ENCODE data around the gene ACP5. TPM values are rescaled to one million over a fixed set of nuclear protein-coding genes. Genes with fewer than 3 reads are reported as not detected.
"Not testable (repeated sequence)": the region's sequence is repeated elsewhere in the genome, so short reads cannot be mapped to it uniquely, and the experiment has no call there.

The ACP5 gene
- total RNA-seq, 4 donors from 2014 or later = 2.5 to 7.7 (median 5.8) TPM

DNA sequence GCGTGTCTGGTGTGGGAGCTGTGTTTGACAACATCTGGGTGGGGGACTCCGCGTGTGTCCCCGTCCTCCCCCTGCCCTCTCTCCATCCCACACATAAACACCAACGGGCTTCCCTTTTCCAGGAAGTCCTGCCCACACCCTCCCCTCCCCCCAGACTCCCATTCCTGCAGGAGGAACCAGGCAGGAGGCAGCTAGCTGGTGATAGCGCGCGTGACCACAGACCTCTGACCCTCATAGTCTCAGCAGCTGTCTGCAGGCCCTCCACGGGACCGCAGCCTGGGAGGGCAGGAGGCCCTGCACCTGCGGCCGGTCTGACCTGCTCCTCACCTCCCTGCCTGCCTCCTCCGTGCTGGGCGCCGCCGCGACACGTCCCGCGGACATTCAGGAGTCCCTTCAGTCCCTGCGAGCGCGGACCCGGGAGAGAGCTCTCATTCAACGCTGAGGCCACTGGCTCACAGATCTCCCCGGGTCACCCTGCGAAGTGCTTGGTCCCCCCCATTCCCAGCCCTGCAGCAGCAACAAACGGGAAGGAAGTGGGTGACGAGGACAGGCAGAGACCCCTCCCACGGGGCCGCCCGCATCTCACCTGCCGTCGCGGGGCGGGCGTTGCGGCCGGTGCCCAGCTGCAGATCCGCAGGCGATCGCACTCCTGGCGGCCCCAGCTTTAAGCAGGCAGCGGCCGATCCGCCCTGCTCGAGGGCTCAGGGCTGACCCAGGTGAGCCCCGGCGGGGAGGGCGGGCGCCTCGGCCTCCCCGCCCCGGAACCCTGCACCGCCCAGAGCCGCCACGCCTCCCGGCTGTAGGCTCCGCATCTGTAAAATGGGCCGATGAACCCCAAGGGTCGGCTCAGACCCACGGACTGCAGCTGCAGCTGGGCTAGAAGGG is 1.1 kb upstream of the ACP5 start:
- H3K4me3 ChIP-seq = peak overlapping the region in 1 of 2 donors; percentile 17
- DNase-seq = peak in 1 of 2 donors; percentile 46
- peak overlapping the region in 1 of 2 donors; percentile 58 for H3K27ac ChIP-seq
- TF ChIP-seq CTCF (IDR thresholded peaks at IDR 0.05) = no peak
- TF ChIP-seq POLR2A (IDR thresholded peaks at IDR 0.05) = no peak
- intact Hi-C loops (cut with DNase I; ENCODE audit: low total_unique reads) = no loop called here
- no peaks in the 10 kb centered on the region for H3K4me1 ChIP-seq
- H3K36me3 ChIP-seq = no peaks in the 10 kb centered on the region
- no peaks in the 10 kb centered on the region for H3K9me3 ChIP-seq
- H3K27me3 ChIP-seq = no peaks in the 10 kb centered on the region

- Histone ChIP-seq H3K36me3 (no peaks in the 10 kb centered on the region), H3K27me3 (no peaks in the 10 kb centered on the region), H3K4me1 (no peaks in the 10 kb centered on the region), H3K27ac (no peak overlapping the region), H3K9me3 (no peaks in the 10 kb centered on the region), H3K4me3 (no peak overlapping the region)
- intact Hi-C loops (cut with DNase I; ENCODE audit: low total_unique reads) = no loop called here
- DNase-seq = no peak
- TF ChIP-seq POLR2A (IDR thresholded peaks at IDR 0.05) = no peak
Observed at GRCh38 chr19:11576227-11576626, 1.2 kb downstream of the ACP5 start.

- Histone ChIP-seq H3K36me3 (no peaks in the 10 kb centered on the region), H3K4me3 (no peak overlapping the region), H3K27me3 (no peaks in the 10 kb centered on the region), H3K4me1 (no peaks in the 10 kb centered on the region), H3K27ac (no peak overlapping the region), H3K9me3 (no peaks in the 10 kb centered on the region)
- DNase-seq = no peak
- intact Hi-C loops (cut with DNase I; ENCODE audit: low total_unique reads) = no loop called here
- TF ChIP-seq CTCF (IDR thresholded peaks at IDR 0.05) (no peak), POLR2A (IDR thresholded peaks at IDR 0.05) (no peak)
Observed at GRCh38 chr19:11574689-11575088, 2.8 kb downstream of the ACP5 start.

- H3K27ac ChIP-seq; intact Hi-C loops (cut with DNase I; ENCODE audit: low total_unique reads); H3K36me3 ChIP-seq; DNase-seq; H3K4me1 ChIP-seq; H3K27me3 ChIP-seq; H3K4me3 ChIP-seq; H3K9me3 ChIP-seq: not testable (repeated sequence)
Observed at GRCh38 chr19:11573763-11574162, 3.7 kb downstream of the ACP5 start.

DNA sequence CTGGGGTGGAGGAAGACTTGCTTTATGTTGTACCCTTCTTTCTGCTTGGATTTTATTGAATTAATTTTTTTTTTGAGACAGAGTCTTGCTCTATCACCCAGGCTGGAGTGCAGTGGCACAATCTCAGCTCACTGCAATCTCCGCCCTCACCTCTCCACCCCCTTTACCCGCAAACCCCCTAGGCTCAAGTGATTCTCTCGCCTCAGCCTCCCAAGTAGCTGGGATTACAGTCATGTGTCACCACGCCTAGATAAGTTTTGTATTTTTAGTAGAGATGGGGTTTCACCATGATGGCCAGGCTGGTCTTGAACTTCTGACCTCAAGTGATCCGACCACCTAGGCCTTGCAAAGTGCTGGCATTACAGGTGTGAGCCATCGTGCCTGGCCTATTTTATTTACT is 4.1 kb downstream of the ACP5 start:
- intact Hi-C loops (cut with DNase I; ENCODE audit: low total_unique reads); DNase-seq: not testable (repeated sequence)

GRCh38 chr19:11570039-11570462 is 7.4 kb downstream of the ACP5 start:
- H3K36me3 ChIP-seq = no peaks in the 10 kb centered on the region
- H3K27me3 ChIP-seq = no peaks in the 10 kb centered on the region
- H3K4me1 ChIP-seq = no peaks in the 10 kb centered on the region
- TF ChIP-seq POLR2A (IDR thresholded peaks at IDR 0.05) (no peak), CTCF (IDR thresholded peaks at IDR 0.05) (no peak)
- H3K9me3 ChIP-seq = no peaks in the 10 kb centered on the region
- no peak overlapping the region for H3K27ac ChIP-seq
- intact Hi-C loops (cut with DNase I; ENCODE audit: low total_unique reads) = no loop called here
- no peak for DNase-seq
- H3K4me3 ChIP-seq = no peak overlapping the region

More for the DNA sequence above, 4.1 kb downstream of the ACP5 start:
- not testable (repeated sequence) for H3K27ac ChIP-seq, H3K9me3 ChIP-seq, H3K4me3 ChIP-seq, H3K4me1 ChIP-seq, H3K36me3 ChIP-seq, H3K27me3 ChIP-seq

All from uterus (tissue), 4 donors.